Measurements from ENCODE around the gene ETV5.

GRCh38 chr3:186152361-186152798, 43.5 kb upstream of the ETV5 start:
- TF ChIP-seq ZFP30 (CRISPR knock-in tag; IDR thresholded peaks at IDR 0.05) (no peak), SNAI2 (CRISPR knock-in tag; IDR thresholded peaks at IDR 0.05) (no peak), PATZ1 (CRISPR knock-in tag; IDR thresholded peaks at IDR 0.05; ENCODE audit: borderline replicate concordance) (no peak), CSRNP3 (CRISPR knock-in tag; IDR thresholded peaks at IDR 0.05) (no peak), ARNTL (CRISPR knock-in tag; IDR thresholded peaks at IDR 0.05; ENCODE audit: borderline replicate concordance, low read depth) (no peak), ZNF565 (CRISPR knock-in tag; conservative IDR thresholded peaks at IDR 0.05; ENCODE audit: low read depth) (no peak), CREB5 (CRISPR knock-in tag; IDR thresholded peaks at IDR 0.05; ENCODE audit: low read depth) (no peak), CSDC2 (CRISPR knock-in tag; IDR thresholded peaks at IDR 0.05) (no peak), RARB (CRISPR knock-in tag; IDR thresholded peaks at IDR 0.05) (no peak), ZC3H10 (CRISPR knock-in tag; IDR thresholded peaks at IDR 0.05) (no peak), ESRRG (CRISPR knock-in tag; IDR thresholded peaks at IDR 0.05) (no peak)
